Measurements from ENCODE around the gene IRAK1. TPM values are rescaled to one million over a fixed set of nuclear protein-coding genes. Genes with fewer than 3 reads are reported as not detected.

The IRAK1 gene
- total and polyA plus RNA-seq, 2 of the 13 experiments (the other 11 are each of a cell fraction or from before 2014, with no cell fraction given): 57.7 to 77.3 TPM

GRCh38 chrX:154020536-154021115, 924 bp upstream of the IRAK1 start (continued):
- no peak for TF ChIP-seq LRRFIP1 (CRISPR knock-in tag; conservative IDR thresholded peaks at IDR 0.05)

GRCh38 chrX:154019061-154019621, 561 bp downstream of the IRAK1 start:
- Histone ChIP-seq H3K9me3 (ENCODE audit: low read length) (no peaks in the 10 kb centered on the region), H3K27me3 (ENCODE audit: control insufficient read depth in 1 of 2, insufficient read depth in 2 of 2, low read length in 2 of 2) (no peaks in the 10 kb centered on the region), H3K4me3 (replicated peaks in 1 of 3; ENCODE audit: insufficient read depth in 1 of 3, low read depth in 2 of 3, low read length in 3 of 3) (peak overlapping the region; percentile 54 to 78 (median 71)), H2AFZ (ENCODE audit: low read length) (no peak overlapping the region), H3K79me2 (ENCODE audit: insufficient read depth, low read length) (peaks cover 15% of the 10 kb centered on the region), H3K9ac (ENCODE audit: insufficient read depth, low read depth, low read length) (peak overlapping the region; percentile 78), H3K4me2 (ENCODE audit: low read depth, low read length) (peak overlapping the region; percentile 78), H4K20me1 (ENCODE audit: insufficient read depth, low read length) (no peaks in the 10 kb centered on the region), H3K27ac (ENCODE audit: extremely low read length, insufficient read depth, low read length) (peak overlapping the region; percentile 63), H3K4me1 (ENCODE audit: insufficient read depth, low read length) (peaks cover 42% of the 10 kb centered on the region), H3K36me3 (replicated peaks in 1 of 2; ENCODE audit: control insufficient read depth in 1 of 2, insufficient read depth in 2 of 2, low read length in 2 of 2) (peaks cover 0 to 7% of the 10 kb centered on the region in 2 experiments; a peak in 1 of 5 replicates)
- DNase-seq (ENCODE audit: low spot score) (no peak), ATAC-seq (peak; percentile 6), FAIRE-seq (no peak)
- no TSS peak for BruUV-seq (replicated peaks)
- POLR2A ChIA-PET: interaction anchor here (1.4 to 1.8 kb wide), 2 partner anchors 9 to 18 kb away, joined by 4 to 6 read pairs; no protein-coding TSS in a partner anchor
- intact Hi-C loops (cut with micrococcal nuclease; ENCODE audit: unreplicated experiment): no loop called here
- in situ Hi-C loops (cut with HindIII; ENCODE audit: extremely low pct_ligation_motif_present, low pct_unique_long_range_greater_than_20kb): no loop called here
- WGBS (ENCODE audit: low lambda C conversion rate): no CpG with 5 or more reads among the region's 45 CpGs
- CTCF ChIA-PET (ENCODE audit: low intra/inter-chr PET ratio, low total read pairs): no interaction called here
- TF ChIP-seq, protein P1, sequence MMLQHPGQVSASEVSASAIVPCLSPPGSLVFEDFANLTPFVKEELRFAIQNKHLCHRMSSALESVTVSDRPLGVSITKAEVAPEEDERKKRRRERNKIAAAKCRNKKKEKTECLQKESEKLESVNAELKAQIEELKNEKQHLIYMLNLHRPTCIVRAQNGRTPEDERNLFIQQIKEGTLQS (CRISPR knock-in tag; IDR thresholded peaks at IDR 0.05): no peak
- TF ChIP-seq, protein P2, sequence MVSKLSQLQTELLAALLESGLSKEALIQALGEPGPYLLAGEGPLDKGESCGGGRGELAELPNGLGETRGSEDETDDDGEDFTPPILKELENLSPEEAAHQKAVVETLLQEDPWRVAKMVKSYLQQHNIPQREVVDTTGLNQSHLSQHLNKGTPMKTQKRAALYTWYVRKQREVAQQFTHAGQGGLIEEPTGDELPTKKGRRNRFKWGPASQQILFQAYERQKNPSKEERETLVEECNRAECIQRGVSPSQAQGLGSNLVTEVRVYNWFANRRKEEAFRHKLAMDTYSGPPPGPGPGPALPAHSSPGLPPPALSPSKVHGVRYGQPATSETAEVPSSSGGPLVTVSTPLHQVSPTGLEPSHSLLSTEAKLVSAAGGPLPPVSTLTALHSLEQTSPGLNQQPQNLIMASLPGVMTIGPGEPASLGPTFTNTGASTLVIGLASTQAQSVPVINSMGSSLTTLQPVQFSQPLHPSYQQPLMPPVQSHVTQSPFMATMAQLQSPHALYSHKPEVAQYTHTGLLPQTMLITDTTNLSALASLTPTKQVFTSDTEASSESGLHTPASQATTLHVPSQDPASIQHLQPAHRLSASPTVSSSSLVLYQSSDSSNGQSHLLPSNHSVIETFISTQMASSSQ (IDR thresholded peaks at IDR 0.05; ENCODE audit: low read depth): no peak
- TF ChIP-seq, protein P2 (CRISPR knock-in tag; IDR thresholded peaks at IDR 0.05; ENCODE audit: borderline replicate concordance): no peak
- TF ChIP-seq, protein P3, sequence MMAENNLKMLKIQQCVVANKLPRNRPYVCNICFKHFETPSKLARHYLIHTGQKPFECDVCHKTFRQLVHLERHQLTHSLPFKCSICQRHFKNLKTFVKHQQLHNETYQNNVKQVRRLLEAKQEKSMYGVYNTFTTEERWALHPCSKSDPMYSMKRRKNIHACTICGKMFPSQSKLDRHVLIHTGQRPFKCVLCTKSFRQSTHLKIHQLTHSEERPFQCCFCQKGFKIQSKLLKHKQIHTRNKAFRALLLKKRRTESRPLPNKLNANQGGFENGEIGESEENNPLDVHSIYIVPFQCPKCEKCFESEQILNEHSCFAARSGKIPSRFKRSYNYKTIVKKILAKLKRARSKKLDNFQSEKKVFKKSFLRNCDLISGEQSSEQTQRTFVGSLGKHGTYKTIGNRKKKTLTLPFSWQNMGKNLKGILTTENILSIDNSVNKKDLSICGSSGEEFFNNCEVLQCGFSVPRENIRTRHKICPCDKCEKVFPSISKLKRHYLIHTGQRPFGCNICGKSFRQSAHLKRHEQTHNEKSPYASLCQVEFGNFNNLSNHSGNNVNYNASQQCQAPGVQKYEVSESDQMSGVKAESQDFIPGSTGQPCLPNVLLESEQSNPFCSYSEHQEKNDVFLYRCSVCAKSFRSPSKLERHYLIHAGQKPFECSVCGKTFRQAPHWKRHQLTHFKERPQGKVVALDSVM (CRISPR knock-in tag; IDR thresholded peaks at IDR 0.05): peak; percentile 26; the same call in 1 of the 2 replicates
- TF ChIP-seq GTF2F1 (IDR thresholded peaks at IDR 0.05; ENCODE audit: low read length) (no peak), RBFOX2 (IDR thresholded peaks at IDR 0.05; ENCODE audit: low read depth, low read length) (peak; percentile 52; the same call in 1 of the 2 replicates), HBP1 (CRISPR knock-in tag; IDR thresholded peaks at IDR 0.05; ENCODE audit: low read depth) (no peak), STAG1 (CRISPR knock-in tag; IDR thresholded peaks at IDR 0.05) (no peak), ZNF564 (CRISPR knock-in tag; IDR thresholded peaks at IDR 0.05) (no peak), SMAD3 (CRISPR knock-in tag; IDR thresholded peaks at IDR 0.05) (no peak)

All from HepG2 (cell line).